ENCODE results near the gene MC4R. TPM values are rescaled to one million over a fixed set of nuclear protein-coding genes. Genes with fewer than 3 reads are reported as not detected.
"Not testable (repeated sequence)": the region's sequence is repeated elsewhere in the genome, so short reads cannot be mapped to it uniquely, and the experiment has no call there.

Gene MC4R
- not detected for polyA plus RNA-seq

DNA sequence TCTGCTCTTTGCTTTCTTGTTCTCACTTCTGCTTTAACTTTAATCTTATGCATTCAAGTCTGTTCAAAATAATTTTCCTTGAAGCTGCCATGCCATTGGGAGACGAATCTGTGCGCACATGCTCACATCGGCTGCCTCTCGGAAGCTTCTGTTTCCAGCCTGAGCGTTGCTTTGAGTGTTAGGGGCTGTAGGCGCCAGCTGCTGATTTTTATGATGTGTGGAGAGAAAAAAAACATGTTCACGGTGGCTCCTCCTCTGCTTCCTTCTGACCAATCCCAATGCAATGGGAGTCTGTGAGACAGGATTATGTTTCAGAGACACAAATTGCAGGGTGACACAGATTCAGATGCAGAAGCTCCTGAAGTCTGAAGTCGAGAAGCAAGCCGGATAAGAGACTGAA lies at the start of gene MC4R:
Gene MC4R (minus strand): TSS at position 180 of the 400 bp plus-strand sequence. CDS start 426 bp downstream, outside the sequence.
- Mint-ChIP-seq H3K4me1 (no peaks in the 10 kb centered on the region), H3K27ac (no peak within 1 kb of the TSS), H3K27me3 (no peaks in the 10 kb centered on the region), H3K4me3 (no peak within 1 kb of the TSS), H3K36me3 (no peaks in the 10 kb centered on the region), H3K9me3 (peaks cover 0 to 2% (median 0%) of the 10 kb centered on the region in 3 donors)

GRCh38 chr18:60422306-60422705 lies 49.7 kb upstream of the MC4R start:
- not testable (repeated sequence) for H3K9me3 Mint-ChIP-seq, H3K27me3 Mint-ChIP-seq, H3K4me3 Mint-ChIP-seq, H3K36me3 Mint-ChIP-seq, H3K27ac Mint-ChIP-seq, H3K4me1 Mint-ChIP-seq

GRCh38 chr18:60421356-60422118 lies 49.0 kb upstream of the MC4R start:
- Mint-ChIP-seq H3K4me3 (no peak overlapping the region), H3K27ac (no peak overlapping the region), H3K36me3 (no peaks in the 10 kb centered on the region), H3K27me3 (no peaks in the 10 kb centered on the region), H3K9me3 (peaks cover 0 to 5% (median 0%) of the 10 kb centered on the region in 3 donors), H3K4me1 (no peaks in the 10 kb centered on the region)

DNA sequence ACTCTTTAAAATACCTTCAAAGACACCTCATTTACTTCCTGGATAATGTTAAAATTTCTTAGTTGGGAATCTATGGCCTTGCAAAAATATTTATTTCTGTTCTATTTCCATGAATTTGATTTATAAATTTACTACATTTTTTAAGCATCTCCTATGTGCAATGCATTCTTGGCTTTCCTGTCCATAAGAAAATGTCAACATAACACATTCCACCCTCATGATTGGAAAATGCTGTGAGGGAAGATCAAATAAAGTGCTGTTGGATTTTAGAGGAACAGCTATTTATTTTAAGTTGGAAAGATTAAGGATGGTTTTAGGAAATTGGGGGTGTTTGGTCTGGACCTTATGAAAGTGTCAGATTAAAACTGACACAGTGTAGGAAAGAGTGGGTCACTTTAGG lies 45.4 kb upstream of the MC4R start:
- H3K4me1 Mint-ChIP-seq: no peaks in the 10 kb centered on the region
- H3K27me3 Mint-ChIP-seq: no peaks in the 10 kb centered on the region
- H3K36me3 Mint-ChIP-seq: no peaks in the 10 kb centered on the region
- no peak overlapping the region for H3K27ac Mint-ChIP-seq
- no peak overlapping the region for H3K4me3 Mint-ChIP-seq
- H3K9me3 Mint-ChIP-seq: peaks cover 0 to 3% (median 0%) of the 10 kb centered on the region in 3 donors

- Mint-ChIP-seq H3K36me3 (no peaks in the 10 kb centered on the region), H3K4me3 (no peak overlapping the region), H3K9me3 (peaks cover 0 to 2% (median 0%) of the 10 kb centered on the region in 3 donors), H3K4me1 (no peaks in the 10 kb centered on the region), H3K27ac (peak overlapping the region in 1 of 3 donors; percentile 25), H3K27me3 (no peaks in the 10 kb centered on the region)
These were observed 41.5 kb upstream of the MC4R start for GRCh38 chr18:60413944-60414547.

- Mint-ChIP-seq H3K4me1 (no peaks in the 10 kb centered on the region), H3K36me3 (no peaks in the 10 kb centered on the region), H3K9me3 (no peaks in the 10 kb centered on the region), H3K27me3 (peaks cover 1% of the 10 kb centered on the region), H3K27ac (no peak overlapping the region), H3K4me3 (no peak overlapping the region)
These were observed 39.1 kb upstream of the MC4R start for GRCh38 chr18:60411715-60412114.

GRCh38 chr18:60406721-60407120 lies 34.1 kb upstream of the MC4R start:
- no peak overlapping the region for H3K4me3 Mint-ChIP-seq
- H3K27me3 Mint-ChIP-seq: peaks cover 1% of the 10 kb centered on the region
- no peaks in the 10 kb centered on the region for H3K9me3 Mint-ChIP-seq
- no peaks in the 10 kb centered on the region for H3K4me1 Mint-ChIP-seq
- no peaks in the 10 kb centered on the region for H3K36me3 Mint-ChIP-seq
- H3K27ac Mint-ChIP-seq: no peak overlapping the region

GRCh38 chr18:60404486-60405085 lies 32.0 kb upstream of the MC4R start:
- Mint-ChIP-seq H3K9me3 (peaks cover 0 to 5% (median 0%) of the 10 kb centered on the region in 3 donors), H3K27me3 (peaks cover 1% of the 10 kb centered on the region), H3K27ac (no peak overlapping the region), H3K4me3 (no peak overlapping the region), H3K4me1 (no peaks in the 10 kb centered on the region), H3K36me3 (peaks cover 2% of the 10 kb centered on the region)

DNA sequence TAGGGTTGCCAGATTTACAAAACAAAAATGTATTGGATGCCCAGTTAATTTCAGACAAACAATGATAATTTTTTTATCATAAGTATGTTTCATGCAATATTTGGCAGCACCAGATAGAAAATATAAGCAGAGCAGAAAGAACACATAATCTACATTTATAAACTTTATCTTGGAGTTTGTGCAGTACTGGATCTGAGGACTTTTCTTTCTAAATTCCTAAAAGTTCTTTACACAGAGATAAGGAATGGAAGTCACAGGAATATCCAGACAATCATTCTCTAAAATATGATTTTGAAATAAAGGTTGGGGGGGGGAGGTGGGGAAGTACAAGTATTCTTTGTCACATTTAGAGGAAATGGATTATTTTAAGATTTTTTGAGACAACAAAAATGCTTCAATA lies 28.8 kb upstream of the MC4R start:
- Mint-ChIP-seq H3K27ac (no peak overlapping the region), H3K36me3 (peaks cover 2% of the 10 kb centered on the region), H3K4me1 (no peaks in the 10 kb centered on the region), H3K27me3 (no peaks in the 10 kb centered on the region), H3K9me3 (peaks cover 0 to 5% (median 2%) of the 10 kb centered on the region in 3 donors), H3K4me3 (no peak overlapping the region)

- Mint-ChIP-seq H3K4me3 (no peak overlapping the region), H3K36me3 (no peaks in the 10 kb centered on the region), H3K27ac (no peak overlapping the region), H3K4me1 (no peaks in the 10 kb centered on the region), H3K9me3 (no peaks in the 10 kb centered on the region), H3K27me3 (no peaks in the 10 kb centered on the region)
These were observed 19.1 kb upstream of the MC4R start for GRCh38 chr18:60391571-60392226.

DNA sequence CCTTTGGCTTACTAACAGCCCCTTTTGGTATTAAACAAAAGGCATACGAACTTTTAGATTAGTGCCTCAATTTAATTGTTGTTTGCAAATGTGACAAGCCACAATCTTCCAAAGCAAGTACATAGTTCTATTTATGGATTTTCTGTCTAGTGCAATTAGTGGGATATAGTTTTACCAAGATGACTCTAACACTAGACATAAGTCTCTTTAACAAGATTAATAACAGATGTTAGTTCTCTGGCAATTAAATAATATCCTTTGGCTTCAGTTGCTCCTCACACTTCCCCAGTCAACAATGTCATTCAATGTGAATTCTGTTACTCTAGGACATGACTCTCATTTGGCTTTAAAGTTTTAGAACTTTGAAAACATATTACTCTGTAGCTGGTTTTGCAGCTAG lies 16.7 kb upstream of the MC4R start:
- Mint-ChIP-seq H3K27me3 (peaks cover 2% of the 10 kb centered on the region), H3K4me3 (no peak overlapping the region), H3K4me1 (no peaks in the 10 kb centered on the region), H3K27ac (no peak overlapping the region), H3K9me3 (no peaks in the 10 kb centered on the region), H3K36me3 (no peaks in the 10 kb centered on the region)

- Mint-ChIP-seq H3K4me1 (no peaks in the 10 kb centered on the region), H3K36me3 (no peaks in the 10 kb centered on the region), H3K4me3 (no peak overlapping the region), H3K9me3 (no peaks in the 10 kb centered on the region), H3K27me3 (peaks cover 2% of the 10 kb centered on the region), H3K27ac (no peak overlapping the region)
These were observed 13.1 kb upstream of the MC4R start for GRCh38 chr18:60385693-60386092.

DNA sequence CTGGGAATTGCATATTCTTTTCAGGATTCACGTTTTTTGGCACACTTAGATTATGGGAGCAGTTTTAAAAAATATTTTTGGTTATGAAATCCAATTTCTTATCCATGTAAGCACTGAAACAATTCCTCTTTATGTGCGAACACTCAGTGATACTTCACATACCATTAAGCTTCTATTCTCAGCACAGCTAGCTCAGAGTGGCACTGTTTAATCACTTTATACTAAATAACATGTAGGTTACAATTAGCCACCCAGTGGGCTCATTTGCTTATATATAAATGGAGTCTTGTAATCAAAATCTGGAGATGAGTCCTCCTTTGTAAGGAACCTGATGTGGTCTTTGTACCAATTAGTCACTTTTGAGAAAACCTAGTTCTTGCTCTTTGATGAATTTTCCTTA lies 11.3 kb upstream of the MC4R start:
- Mint-ChIP-seq H3K9me3 (peaks cover 0 to 2% (median 0%) of the 10 kb centered on the region in 3 donors), H3K4me1 (no peaks in the 10 kb centered on the region), H3K4me3 (no peak overlapping the region), H3K27ac (no peak overlapping the region), H3K36me3 (no peaks in the 10 kb centered on the region), H3K27me3 (peaks cover 2% of the 10 kb centered on the region)

DNA sequence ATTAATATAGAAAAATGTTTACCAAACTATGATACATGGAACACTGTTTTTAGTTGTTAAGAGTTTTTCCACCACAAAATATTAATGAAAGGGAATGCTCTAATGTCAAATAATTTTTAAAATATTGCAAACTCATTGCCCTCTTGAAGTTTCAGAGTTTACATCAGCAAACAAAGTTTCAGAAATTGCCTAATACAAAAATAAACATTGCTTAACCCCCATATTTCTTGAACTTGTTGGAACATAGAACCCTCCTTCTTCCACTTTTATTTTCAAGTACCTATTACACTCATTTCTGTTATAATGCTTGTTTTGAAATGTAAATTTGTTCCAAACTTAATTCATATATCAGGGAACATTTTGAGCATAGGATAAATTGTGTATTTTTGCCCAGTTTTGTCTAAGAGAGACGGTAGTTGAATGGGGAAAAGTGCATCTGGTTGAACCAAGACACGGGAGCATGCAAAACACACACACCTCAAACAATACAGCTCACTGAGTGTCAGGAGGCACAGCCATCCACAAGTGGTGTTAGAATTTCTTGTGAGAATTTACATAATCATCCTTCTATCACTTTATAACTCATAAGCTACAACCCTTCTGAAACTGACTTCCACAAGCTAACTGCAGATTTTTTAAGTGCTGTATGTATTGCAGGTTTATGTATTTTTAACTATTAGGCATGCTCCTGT lies 5.3 kb upstream of the MC4R start:
- H3K9me3 Mint-ChIP-seq: peaks cover 0 to 2% (median 0%) of the 10 kb centered on the region in 3 donors
- no peaks in the 10 kb centered on the region for H3K4me1 Mint-ChIP-seq
- no peaks in the 10 kb centered on the region for H3K27me3 Mint-ChIP-seq
- H3K36me3 Mint-ChIP-seq: no peaks in the 10 kb centered on the region
- no peak overlapping the region for H3K27ac Mint-ChIP-seq
- H3K4me3 Mint-ChIP-seq: no peak overlapping the region

GRCh38 chr18:60372132-60372531 lies 443 bp downstream of the MC4R start:
- no peaks in the 10 kb centered on the region for H3K4me1 Mint-ChIP-seq
- no peaks in the 10 kb centered on the region for H3K27me3 Mint-ChIP-seq
- peaks cover 0 to 2% (median 0%) of the 10 kb centered on the region in 3 donors for H3K9me3 Mint-ChIP-seq
- no peaks in the 10 kb centered on the region for H3K36me3 Mint-ChIP-seq
- no peak overlapping the region for H3K27ac Mint-ChIP-seq
- no peak overlapping the region for H3K4me3 Mint-ChIP-seq

All from IgD-negative memory B cell (primary cell).